ENCODE results near the gene IMMP2L. TPM values are rescaled to one million over a fixed set of nuclear protein-coding genes. Genes with fewer than 3 reads are reported as not detected.
"Not testable (repeated sequence)": the region's sequence is repeated elsewhere in the genome, so short reads cannot be mapped to it uniquely, and the experiment has no call there.

IMMP2L gene
- polyA plus RNA-seq (2012; ENCODE audit: insufficient read depth, insufficient read length, low read depth), result 30.2 TPM

GRCh38 chr7:111561904-111562732 lies at the start of gene IMMP2L:
TSS of gene IMMP2L (minus strand) at chr7:111562492.
- TF ChIP-seq CTCF (IDR thresholded peaks at IDR 0.05; ENCODE audit: low read depth, low read length), result peak; percentile 56
- peak; percentile 95 for DNase-seq
- no peaks in the 10 kb centered on the region for H3K9me3 ChIP-seq
- H3K4me3 ChIP-seq (ENCODE audit: low read depth, low read length), result peak within 1 kb of the TSS; percentile 68
- H3K4me1 ChIP-seq, result peaks cover 21% of the 10 kb centered on the region
- peaks cover 14% of the 10 kb centered on the region for H3K36me3 ChIP-seq
- H3K27me3 ChIP-seq, result no peaks in the 10 kb centered on the region

GRCh38 chr7:111609483-111610254 lies 47.4 kb upstream of the IMMP2L start:
- not testable (repeated sequence) for H3K4me1 ChIP-seq; H3K9me3 ChIP-seq; H3K27me3 ChIP-seq; DNase-seq; H3K4me3 ChIP-seq (ENCODE audit: low read depth, low read length); H3K36me3 ChIP-seq

- no peak for DNase-seq
- no peaks in the 10 kb centered on the region for H3K4me1 ChIP-seq
- TF ChIP-seq CTCF (IDR thresholded peaks at IDR 0.05; ENCODE audit: low read depth, low read length), result no peak
- H3K4me3 ChIP-seq (ENCODE audit: low read depth, low read length), result no peak overlapping the region
- H3K27me3 ChIP-seq, result no peaks in the 10 kb centered on the region
- no peaks in the 10 kb centered on the region for H3K36me3 ChIP-seq
- H3K9me3 ChIP-seq, result no peaks in the 10 kb centered on the region; the same call in 1 of the 2 replicates
Observed at GRCh38 chr7:111607621-111608020, 45.3 kb upstream of the IMMP2L start.

GRCh38 chr7:111605246-111605645 lies 43.0 kb upstream of the IMMP2L start:
- TF ChIP-seq CTCF (IDR thresholded peaks at IDR 0.05; ENCODE audit: low read depth, low read length), result no peak
- no peak overlapping the region for H3K4me3 ChIP-seq (ENCODE audit: low read depth, low read length)
- H3K36me3 ChIP-seq, result no peaks in the 10 kb centered on the region
- H3K4me1 ChIP-seq, result no peaks in the 10 kb centered on the region
- DNase-seq, result peak; percentile 15
- H3K9me3 ChIP-seq, result no peaks in the 10 kb centered on the region
- H3K27me3 ChIP-seq, result no peaks in the 10 kb centered on the region

GRCh38 chr7:111600091-111600490 lies 37.8 kb upstream of the IMMP2L start:
- Histone ChIP-seq H3K4me1 (no peaks in the 10 kb centered on the region), H3K36me3 (no peaks in the 10 kb centered on the region), H3K27me3 (no peaks in the 10 kb centered on the region), H3K4me3 (ENCODE audit: low read depth, low read length) (no peak overlapping the region), H3K9me3 (no peaks in the 10 kb centered on the region)
- DNase-seq, result no peak
- no peak for TF ChIP-seq CTCF (IDR thresholded peaks at IDR 0.05; ENCODE audit: low read depth, low read length)

GRCh38 chr7:111595780-111596179 lies 33.5 kb upstream of the IMMP2L start:
- TF ChIP-seq CTCF (IDR thresholded peaks at IDR 0.05; ENCODE audit: low read depth, low read length), result no peak
- no peak for DNase-seq
- no peaks in the 10 kb centered on the region for H3K9me3 ChIP-seq
- H3K36me3 ChIP-seq, result no peaks in the 10 kb centered on the region
- no peaks in the 10 kb centered on the region for H3K4me1 ChIP-seq
- H3K4me3 ChIP-seq (ENCODE audit: low read depth, low read length), result no peak overlapping the region
- no peaks in the 10 kb centered on the region for H3K27me3 ChIP-seq

Measured in BE2C (cell line).